WI38 (cell line): ENCODE measurements around the gene MAP3K20.

Source experiments
- H3K4me3 ChIP-seq: 2 replicates; pipeline ENCODE4 v1.5.1; 2011; ENCODE audit warnings: low read depth, mild to moderate bottlenecking, control low read depth, low read length
- CTCF ChIP-seq: IDR thresholded peaks from 2 replicates; pipeline ENCODE4 v1.5.1; 2012; ENCODE audit warnings: low read depth, mild to moderate bottlenecking, control low read depth, low read length

Gene MAP3K20

DNA sequence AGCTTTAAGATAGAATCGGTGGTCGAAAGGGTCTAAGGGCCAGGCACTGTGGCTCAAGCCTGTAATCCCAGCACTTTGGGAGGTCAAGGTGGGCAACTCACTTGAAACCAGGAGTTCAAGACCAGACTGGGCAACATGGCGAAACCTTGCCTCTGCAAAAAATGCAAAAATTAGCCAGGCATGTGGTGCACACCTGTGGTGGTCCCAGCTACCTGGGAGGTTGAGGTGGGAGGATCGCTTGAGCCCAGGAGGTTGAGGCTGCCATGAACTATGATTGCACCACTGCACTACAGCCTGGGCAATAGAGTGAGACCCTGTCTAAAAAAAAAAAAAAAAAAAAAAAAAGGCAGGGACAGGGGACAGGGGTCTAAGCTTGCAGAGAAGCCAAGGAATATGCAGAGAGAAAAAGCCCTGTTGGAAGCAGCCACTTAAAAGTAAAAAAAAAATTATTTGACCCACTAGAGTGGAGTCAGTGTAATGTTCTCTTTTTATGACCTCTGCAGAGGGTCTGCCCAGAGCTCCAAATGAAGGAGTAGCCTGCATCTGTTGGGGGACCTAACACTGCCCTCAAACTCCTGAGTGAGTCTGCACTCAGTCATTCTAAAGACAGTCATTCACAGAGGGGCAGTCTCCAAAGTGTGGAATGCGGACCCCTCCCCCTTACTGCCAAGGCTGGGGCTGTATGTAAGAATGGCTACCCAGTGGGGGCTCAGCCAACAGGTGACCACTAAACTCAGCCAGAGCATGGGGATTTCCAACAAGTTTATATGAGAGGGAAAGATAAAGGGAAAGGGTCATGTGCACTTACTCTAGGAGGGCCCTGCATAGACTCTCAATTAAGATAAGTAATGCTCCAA is 160.5 kb downstream of the MAP3K20 start:
- no peak overlapping the region for H3K4me3 ChIP-seq
- no peak for TF ChIP-seq CTCF

DNA sequence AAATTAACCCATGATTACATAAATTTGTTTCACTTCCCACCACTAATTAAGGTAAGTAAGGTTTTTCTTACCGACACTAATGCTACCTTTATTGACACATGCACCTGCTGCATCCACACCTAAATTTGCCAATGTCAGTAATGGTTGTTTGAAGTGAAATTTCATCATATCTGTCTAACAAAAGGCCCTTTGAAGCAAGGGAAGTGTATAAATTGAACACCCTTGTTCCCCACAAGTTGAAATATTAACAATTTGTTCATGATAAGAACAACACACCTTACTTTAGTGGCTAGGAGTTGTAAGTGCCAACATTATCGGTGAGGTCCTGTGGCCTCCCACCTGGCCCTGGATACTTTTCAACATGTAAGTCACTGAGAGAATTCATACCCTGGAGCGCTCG is 162.7 kb downstream of the MAP3K20 start:
- H3K4me3 ChIP-seq = no peak overlapping the region
- TF ChIP-seq CTCF = no peak

- H3K4me3 ChIP-seq = no peak overlapping the region
- no peak for TF ChIP-seq CTCF
Observed at GRCh38 chr2:173238831-173239230, 163.2 kb downstream of the MAP3K20 start.

DNA sequence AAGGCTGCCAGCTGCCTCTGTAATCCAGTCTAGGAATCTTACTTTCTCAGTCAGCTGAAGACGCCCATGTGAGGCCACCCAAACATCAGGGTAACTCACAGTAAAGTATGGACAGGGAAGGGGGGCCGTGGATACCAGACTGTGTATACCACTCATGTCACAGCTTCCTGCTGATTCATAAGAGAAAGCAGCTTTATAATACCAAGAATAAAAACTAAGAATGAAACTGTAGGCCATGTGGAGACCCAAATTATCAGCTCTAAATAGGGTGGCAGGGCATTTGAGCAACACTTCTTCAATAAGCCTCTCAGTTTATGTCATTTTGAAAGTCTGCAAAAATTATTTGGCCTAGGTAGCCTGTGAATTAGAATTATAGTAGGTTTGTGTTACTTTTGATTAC is 164.0 kb downstream of the MAP3K20 start:
- no peak for TF ChIP-seq CTCF
- no peak overlapping the region for H3K4me3 ChIP-seq

- TF ChIP-seq CTCF = no peak
- no peak overlapping the region for H3K4me3 ChIP-seq
Observed at GRCh38 chr2:173240083-173240482, 164.4 kb downstream of the MAP3K20 start.

GRCh38 chr2:173241643-173242042 is 166.0 kb downstream of the MAP3K20 start:
- H3K4me3 ChIP-seq = no peak overlapping the region
- no peak for TF ChIP-seq CTCF

GRCh38 chr2:173247156-173247555 is 171.5 kb downstream of the MAP3K20 start:
- TF ChIP-seq CTCF = no peak
- no peak overlapping the region for H3K4me3 ChIP-seq
